GM10847 (cell line): ENCODE results near the gene KRTAP10-12.

Experiments used
- POLR2A ChIP-seq: IDR thresholded peaks from 2 replicates; pipeline ENCODE4 v1.6.1; 2011; ENCODE audit not compliant: insufficient read length; ENCODE audit errors: extremely low read depth

The KRTAP10-12 gene

DNA sequence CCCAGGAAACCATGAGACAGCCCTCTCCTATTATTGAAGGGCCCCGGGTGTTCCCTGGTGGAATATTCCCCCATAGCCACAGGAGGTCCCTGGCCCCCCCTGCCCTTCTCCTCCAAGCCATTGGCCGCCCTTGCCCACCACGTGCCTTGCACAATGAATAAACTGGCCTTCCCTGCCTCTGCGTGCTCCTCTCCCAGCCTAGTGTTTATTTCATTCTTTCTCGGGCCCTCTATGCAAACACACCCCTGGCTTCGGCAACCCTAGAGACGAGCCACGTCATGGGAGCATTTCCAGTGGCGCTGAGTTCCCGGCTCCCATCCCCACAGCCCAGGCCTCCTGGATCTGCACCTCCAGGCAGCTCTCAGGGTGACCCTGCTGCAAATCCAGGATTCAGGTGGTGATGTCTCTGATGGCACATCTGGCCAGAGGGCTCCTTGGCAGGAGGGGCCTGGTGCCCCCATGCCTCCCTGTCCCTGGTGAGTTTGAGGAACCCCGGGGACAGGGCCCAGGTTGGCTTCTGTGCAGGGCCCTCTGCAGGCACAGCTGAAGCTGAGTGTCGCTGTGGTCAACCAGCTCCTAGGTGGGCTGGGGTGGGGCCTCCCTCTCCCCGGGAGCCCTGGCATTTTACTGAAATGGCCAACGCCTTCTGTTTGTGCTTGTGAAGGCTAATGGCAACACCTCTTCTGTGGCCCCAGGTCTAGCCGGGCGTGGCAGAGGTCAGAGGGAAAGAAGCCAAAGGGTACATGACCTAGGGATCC is 6.2 kb downstream of the KRTAP10-12 start:
- TF ChIP-seq POLR2A, result no peak

DNA sequence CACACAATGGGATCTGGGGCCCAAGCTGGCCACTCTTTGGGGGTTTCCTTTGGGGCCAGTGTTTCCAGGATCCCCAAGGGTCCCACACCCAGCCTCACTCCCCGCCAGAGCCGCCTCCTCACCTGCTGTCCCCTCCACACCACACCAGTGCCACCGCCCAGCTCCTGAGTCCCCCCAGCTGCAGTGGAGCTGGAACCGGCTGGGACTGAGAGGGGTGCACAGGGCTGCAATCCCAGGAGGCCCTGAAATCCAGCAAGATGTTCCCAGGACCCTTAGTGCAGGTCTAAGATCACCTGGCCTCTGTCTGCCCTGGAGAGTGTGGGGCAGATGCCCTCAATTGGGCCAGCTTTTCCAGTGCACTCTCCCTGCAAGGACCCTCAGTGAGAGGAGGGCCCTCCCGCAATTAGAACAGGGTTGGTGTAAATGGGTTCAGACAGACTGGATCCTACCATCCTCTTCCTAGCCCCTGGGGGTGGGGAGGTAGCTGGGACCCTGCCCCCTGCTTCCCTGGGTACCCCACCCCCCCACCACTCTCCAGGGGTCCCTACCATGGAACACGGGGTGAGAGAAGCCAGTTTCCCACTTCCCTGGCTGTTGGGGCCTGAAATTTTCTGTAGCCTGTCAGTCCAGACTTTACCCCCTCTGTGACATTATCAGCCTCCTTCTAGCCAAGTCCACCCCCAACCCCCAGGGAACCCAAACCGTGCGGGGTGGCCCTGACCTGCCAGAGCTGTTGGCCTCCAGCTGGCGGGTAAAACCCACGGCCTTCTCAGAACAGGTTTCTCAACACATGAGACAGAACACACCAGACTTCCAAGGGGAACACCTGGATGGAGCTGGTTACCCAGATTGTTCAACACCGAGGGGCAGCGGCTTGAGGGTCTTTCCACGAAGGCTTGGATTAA is 7.0 kb downstream of the KRTAP10-12 start:
- TF ChIP-seq POLR2A, result no peak

DNA sequence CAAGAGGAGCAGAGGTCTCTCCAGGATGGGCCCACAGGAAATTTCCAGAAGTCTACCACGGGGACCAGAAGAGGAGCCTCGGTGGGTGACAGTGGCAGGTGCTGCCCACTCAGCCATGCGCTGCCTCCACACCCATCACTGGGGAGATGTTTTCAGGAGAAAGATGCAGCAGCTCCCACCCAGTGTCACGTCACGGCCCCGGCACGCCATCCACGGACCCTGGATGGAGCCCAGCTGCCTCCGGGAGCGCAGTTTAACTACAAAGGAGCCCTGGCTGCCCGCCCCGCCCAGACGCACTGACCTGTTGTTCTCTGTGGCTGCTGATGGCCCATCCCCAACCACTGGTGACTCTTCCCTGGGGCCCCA is 7.6 kb downstream of the KRTAP10-12 start:
- no peak for TF ChIP-seq POLR2A

DNA sequence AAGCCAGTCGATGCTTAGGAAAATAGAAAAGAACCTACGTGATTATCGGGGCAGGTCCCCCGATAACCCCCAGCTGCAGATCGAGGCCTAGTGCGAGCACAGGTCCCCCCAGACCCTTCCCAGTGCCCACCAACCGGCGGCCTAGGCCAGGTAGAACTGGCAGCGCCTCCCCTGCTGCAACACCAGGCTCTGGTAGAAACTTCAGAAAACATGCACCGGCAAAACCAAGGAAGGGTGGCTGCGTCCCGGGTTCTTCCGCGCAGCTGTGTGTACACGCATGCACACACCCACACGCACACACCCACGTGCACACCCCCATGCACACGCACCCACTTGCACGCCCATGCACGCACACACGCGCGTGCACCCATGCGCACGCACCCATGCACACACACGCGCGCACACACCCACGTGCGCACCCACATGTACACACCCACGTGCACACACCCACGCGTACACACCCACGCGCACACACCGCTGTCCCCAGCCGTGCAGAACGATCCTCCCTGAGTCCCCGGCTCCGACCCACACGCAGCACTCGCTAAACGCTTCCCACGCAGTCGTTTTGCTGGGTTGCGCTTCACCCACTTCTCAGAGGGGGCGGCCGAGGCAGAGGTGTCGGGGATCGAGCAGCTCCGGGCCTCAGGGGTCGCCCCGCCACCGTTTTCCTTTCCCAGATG is 9.2 kb downstream of the KRTAP10-12 start:
- no peak for TF ChIP-seq POLR2A

DNA sequence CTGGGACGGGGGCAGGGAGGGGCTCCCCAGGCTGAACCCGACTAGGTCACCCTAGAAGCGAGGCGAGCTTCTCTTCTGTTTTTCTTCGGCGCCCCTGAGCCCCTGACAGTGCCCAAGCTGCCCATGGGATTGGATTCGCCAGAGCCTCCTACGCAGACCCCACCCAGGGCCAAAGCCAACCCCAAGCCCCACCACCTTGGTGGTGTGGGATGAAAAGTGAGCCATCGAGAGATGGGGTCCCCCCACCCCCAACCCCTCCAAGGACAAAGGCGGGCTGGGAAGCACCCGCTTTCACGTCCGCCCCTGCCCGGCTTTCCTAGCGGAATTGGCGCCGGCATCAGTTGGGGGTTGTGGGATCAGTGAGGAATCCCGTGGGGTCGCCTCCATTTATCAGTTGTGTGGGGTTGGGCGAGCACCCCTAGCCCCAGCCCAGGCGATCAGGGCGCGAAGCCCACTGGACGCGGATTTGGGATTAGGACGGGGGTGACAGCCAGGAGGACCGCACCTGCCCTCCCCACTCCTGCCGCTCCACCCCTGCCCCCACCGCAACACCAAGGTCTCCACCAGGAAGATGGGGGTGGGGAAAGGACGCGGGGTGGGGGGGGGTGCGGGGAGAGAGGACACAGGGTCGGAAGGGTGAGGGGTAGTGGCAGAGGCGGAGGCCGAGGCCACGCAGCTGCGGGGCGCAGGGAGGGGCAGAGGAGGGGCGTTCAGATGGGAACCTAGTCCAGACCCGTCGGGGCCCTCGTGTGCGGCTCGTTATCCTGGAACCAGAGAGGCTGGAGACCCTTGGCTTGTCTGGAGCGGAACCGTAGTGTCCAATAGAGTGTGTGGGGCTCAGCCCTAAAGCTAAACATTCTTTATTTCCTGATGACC is 10.0 kb downstream of the KRTAP10-12 start:
- no peak for TF ChIP-seq POLR2A

DNA sequence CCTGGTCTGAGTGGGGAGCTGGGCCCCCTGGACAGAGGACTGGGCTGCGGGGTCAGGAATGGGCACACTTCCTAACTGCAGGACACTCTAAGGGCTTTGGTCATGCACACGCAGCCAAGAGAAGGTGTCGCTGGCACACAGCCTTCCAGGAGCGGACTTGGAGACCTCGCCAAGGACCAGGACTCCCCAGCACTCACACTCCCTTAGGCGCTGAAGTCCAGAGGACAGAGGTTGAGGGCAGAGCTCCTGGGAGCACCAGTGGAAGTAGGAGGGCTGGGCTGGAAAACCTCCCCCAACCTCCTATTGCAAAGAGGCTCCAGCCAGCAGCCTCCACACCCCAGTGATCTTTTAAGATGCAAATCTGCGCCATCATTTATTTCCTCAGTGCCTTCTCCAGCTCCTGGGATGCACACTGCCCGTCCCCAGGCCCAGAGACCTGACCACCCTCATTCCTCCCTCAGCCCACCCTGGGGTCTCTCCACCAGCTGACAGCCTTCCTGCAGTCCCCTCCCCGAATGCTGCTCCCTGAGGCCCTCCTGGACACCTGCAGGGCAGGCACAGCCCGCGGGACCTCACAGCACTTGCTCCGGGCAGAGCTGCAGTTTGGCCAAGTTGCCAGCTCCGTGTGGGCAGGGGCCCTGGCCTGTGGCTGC is 11.4 kb downstream of the KRTAP10-12 start:
- no peak for TF ChIP-seq POLR2A

DNA sequence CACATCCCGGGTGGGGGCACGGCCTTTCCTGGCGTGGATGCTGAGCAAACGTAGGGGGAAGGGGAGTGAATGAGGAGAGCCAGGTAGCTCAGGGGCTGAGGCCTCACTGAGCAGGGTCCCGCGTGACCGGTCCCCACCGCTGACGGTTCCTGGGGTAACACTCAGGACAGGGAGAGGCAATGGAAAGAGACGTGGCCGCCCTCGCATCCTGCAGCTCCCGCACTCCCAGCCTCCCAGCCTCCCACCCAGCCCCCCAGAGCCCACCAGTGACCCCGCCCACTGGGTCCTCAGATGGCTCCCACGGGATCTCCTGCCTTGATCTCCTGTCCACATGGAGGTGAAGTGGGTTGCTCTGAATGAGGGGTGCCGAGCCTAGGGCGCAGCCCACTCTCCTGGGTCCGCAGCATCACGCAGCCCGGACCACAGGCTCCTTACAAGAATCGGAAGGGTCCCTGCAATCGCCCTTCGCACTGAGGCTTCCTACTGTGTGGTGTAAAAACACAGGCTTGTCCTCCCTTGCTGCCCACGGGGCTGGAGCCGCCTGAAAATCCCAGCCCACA is 12.0 kb downstream of the KRTAP10-12 start:
- no peak for TF ChIP-seq POLR2A

DNA sequence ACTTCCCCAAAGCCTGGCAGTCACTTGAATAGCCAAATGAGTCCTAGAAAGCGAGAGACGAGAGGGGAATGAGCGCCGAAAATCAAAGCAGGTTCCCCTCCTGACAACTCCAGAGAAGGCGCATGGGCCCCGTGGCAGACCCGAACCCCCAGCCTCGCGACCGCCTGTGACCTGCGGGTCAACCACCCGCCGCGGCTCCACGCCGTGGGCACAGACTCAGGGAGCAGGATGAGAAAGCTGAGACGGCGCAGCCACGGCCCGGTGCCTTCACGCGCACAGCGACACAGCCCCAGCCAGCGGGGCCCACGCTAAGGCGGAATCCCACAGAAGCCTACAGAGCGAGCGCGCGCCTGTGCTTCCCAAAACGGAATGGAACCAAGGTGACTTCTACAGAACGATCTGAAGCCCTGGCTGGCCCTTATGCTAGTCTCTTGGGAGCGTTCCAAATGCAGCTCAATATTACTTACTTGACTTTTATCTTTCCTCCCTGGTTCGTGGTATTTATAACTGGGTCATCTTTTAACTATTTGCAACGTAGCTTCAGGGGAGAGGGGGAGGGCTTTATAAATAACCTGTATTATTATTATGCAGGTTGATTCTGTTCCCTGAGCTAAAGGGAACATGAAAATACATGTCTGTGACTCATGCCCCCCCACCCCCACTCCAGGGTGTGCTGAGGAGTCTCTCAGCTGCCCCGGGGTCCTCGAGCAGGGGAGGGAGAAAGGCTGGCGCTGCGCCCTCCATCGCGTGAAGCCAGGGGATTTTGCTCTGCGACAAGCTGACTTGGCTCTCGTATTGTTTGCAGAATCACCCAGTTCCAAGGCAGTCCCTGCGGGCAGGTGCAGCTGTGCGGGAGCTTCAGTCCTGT is 12.7 kb downstream of the KRTAP10-12 start:
- TF ChIP-seq POLR2A, result no peak

DNA sequence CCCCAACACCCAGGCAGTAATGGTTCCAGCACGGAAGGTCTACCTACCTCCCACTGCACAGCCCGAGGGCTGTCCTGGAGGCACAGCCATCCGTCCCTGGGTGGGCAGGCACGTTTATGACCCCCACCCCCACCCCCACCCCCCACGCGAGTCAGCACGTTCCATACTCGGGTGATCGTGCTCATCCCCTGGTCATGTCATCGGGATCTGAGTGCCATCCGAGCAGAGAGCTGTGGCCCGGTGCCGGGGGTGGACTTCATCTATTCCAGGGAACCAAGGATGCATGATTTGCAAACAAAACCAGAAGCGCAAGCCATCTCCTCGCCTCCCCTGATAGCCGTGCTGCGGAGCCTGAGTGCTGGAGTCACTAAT is 13.3 kb downstream of the KRTAP10-12 start:
- no peak for TF ChIP-seq POLR2A

DNA sequence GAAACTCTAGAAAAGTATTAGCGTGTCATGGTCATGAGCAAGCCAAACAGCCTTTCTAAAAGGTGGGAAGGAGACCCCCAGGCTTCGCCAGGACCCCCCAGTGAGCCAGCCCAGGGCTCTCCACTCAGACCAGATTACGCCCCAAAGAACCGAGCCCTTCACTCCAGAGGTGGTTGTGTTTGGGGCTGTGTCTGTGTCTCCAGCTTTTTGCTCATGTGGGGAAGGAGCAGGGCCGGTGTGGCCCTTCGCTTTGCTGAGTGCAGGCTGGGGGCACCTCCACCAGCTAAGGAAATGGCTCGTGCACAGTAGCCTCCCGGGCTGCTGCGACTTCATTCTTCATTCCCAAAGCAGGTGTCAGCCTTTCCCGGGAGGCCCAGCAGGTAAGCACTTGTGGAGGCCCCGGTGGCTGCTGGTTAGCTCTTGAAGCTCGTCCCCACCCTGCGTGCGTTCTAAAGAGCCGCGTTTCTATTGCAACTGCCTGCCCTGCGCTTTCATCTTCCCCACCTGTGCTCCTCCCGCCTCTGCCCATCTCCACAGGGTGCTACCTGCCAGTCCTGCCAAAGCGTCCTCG is 13.9 kb downstream of the KRTAP10-12 start:
- TF ChIP-seq POLR2A, result no peak

DNA sequence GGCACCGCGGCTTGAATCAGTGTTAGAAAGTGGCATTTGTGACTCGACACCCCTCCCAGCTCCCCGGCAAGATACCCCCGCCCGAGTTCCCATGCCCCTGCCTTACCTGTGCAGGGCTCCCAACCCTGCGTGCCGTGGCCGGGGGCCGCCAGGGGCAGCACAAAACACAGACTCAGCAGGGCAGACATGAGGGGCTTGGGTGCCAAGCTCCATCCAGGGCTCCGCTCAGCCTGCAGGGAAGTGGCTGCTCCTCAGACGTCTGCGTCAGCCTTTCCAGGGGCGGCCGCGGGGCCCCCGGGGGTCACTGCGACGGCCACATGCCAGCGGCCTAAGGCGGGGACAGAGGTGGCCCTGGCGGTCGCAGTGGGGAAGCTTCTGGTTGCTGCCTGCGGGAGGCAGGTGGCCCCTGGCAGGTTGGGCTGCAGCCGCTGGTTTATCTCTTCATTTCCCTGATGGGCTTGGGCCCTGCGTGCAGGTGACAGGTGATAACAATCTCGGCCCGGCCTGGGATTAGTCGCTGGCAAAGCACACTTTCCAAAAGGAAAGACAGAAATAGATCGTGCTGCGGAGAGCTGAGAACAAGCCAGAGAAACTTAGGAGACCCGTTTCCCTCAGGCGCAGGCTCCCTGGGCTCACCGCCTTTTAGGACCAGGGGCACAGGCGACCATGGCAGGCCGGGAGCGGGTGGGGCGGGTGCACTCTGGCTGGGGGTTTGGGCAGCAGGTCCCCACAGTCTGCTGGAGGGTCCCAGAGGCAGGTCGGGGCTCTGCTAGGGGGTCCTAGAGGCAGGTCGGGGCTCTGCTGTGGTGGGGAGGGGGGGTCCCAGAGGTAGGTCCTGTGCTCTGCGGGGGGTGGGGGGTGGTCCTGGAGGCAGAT is 14.6 kb downstream of the KRTAP10-12 start, which contains the start of gene TSPEAR:
TSS of gene TSPEAR (minus strand) at position 246 of the 876 bp plus-strand sequence. CDS start at position 188, 58 bp downstream.
- no peak for TF ChIP-seq POLR2A
